ENCODE data around the gene TMEM176A.

- TF ChIP-seq CTCF (IDR thresholded peaks at IDR 0.05; ENCODE audit: borderline replicate concordance, extremely low read depth, low read length, poor library complexity, severe bottlenecking) (no peak), EZH2 (IDR thresholded peaks at IDR 0.05; ENCODE audit: borderline replicate concordance, low read depth, low read length, severe bottlenecking) (no peak)
These were observed 44.9 kb downstream of the TMEM176A start for GRCh38 chr7:150845421-150845861.

All from DND-41 (cell line).